Measurements from ENCODE around the gene SLC45A2.

The SLC45A2 gene

DNA sequence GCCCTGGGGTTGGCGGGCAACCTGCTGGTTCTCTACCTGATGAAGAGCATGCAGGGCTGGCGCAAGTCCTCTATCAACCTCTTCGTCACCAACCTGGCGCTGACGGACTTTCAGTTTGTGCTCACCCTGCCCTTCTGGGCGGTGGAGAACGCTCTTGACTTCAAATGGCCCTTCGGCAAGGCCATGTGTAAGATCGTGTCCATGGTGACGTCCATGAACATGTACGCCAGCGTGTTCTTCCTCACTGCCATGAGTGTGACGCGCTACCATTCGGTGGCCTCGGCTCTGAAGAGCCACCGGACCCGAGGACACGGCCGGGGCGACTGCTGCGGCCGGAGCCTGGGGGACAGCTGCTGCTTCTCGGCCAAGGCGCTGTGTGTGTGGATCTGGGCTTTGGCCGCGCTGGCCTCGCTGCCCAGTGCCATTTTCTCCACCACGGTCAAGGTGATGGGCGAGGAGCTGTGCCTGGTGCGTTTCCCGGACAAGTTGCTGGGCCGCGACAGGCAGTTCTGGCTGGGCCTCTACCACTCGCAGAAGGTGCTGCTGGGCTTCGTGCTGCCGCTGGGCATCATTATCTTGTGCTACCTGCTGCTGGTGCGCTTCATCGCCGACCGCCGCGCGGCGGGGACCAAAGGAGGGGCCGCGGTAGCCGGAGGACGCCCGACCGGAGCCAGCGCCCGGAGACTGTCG lies 47.3 kb downstream of the SLC45A2 start:
- H3K4me3 ChIP-seq (ENCODE audit: low read depth, low read length) = peak overlapping the region; percentile 64
- TF ChIP-seq, protein P1, sequence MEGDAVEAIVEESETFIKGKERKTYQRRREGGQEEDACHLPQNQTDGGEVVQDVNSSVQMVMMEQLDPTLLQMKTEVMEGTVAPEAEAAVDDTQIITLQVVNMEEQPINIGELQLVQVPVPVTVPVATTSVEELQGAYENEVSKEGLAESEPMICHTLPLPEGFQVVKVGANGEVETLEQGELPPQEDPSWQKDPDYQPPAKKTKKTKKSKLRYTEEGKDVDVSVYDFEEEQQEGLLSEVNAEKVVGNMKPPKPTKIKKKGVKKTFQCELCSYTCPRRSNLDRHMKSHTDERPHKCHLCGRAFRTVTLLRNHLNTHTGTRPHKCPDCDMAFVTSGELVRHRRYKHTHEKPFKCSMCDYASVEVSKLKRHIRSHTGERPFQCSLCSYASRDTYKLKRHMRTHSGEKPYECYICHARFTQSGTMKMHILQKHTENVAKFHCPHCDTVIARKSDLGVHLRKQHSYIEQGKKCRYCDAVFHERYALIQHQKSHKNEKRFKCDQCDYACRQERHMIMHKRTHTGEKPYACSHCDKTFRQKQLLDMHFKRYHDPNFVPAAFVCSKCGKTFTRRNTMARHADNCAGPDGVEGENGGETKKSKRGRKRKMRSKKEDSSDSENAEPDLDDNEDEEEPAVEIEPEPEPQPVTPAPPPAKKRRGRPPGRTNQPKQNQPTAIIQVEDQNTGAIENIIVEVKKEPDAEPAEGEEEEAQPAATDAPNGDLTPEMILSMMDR (conservative IDR thresholded peaks at IDR 0.05; ENCODE audit: low read depth, low read length) = no peak
- DNase-seq (ENCODE audit: low read depth) = no peak

DNA sequence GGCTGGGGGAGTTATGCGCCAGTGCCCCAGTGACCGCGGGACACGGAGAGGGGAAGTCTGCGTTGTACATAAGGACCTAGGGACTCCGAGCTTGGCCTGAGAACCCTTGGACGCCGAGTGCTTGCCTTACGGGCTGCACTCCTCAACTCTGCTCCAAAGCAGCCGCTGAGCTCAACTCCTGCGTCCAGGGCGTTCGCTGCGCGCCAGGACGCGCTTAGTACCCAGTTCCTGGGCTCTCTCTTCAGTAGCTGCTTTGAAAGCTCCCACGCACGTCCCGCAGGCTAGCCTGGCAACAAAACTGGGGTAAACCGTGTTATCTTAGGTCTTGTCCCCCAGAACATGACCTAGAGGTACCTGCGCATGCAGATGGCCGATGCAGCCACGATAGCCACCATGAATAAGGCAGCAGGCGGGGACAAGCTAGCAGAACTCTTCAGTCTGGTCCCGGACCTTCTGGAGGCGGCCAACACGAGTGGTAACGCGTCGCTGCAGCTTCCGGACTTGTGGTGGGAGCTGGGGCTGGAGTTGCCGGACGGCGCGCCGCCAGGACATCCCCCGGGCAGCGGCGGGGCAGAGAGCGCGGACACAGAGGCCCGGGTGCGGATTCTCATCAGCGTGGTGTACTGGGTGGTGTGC lies 48.0 kb downstream of the SLC45A2 start, which contains the start of gene RXFP3:
Gene RXFP3, plus strand, starts transcription at position 6 of the 636 bp plus-strand sequence. Its CDS starts 355 bp downstream, at position 361.
- peak within 1 kb of the TSS; percentile 64 for H3K4me3 ChIP-seq (ENCODE audit: low read depth, low read length)
- TF ChIP-seq, protein P1 (conservative IDR thresholded peaks at IDR 0.05; ENCODE audit: low read depth, low read length) = no peak
- peak; percentile 65 for DNase-seq (ENCODE audit: low read depth)

DNA sequence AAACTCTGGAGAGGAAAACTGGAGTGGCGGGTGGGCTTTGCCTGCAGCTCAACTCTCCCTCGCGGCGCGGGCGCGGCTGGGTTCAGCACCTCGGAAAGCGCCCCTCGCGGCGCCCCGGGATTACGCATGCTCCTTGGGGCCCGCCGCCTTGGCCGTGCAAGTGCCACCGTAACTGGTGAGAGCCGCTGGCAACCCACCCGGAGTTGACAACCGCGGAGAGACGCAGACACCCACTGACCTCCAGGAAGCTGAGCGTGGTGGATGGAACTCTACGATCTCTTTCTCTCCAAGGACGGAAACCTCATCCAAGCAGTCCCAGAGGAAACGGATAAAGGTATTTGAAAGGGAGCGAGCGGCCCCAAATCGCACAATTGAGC lies 48.5 kb downstream of the SLC45A2 start:
- peak; percentile 72 for DNase-seq (ENCODE audit: low read depth)

DNA sequence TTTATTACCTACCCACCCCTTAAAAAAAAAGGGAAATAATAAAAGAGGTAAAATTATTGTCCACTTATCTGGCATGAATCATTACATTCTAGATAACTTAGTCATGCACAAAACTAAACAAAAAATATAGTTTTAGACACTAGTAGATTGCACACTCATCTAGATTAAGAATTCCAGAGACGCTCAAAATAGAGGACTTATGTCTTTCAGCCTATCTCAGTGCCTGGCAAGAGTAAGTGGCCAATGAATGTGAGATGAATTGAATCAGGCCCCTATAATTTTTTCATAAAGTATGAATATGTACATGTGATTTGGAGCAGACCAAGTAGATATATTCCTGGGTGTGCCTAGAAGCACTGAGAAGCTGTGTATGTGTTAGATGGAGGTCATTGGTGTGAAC lies 50.3 kb downstream of the SLC45A2 start:
- TF ChIP-seq, protein P1 (conservative IDR thresholded peaks at IDR 0.05; ENCODE audit: low read depth, low read length) = no peak
- peak; percentile 54 for DNase-seq (ENCODE audit: low read depth)
- no peak overlapping the region for H3K4me3 ChIP-seq (ENCODE audit: low read depth, low read length)

More for the DNA sequence above, 48.5 kb downstream of the SLC45A2 start:
- peak overlapping the region; percentile 64 for H3K4me3 ChIP-seq (ENCODE audit: low read depth, low read length)
- TF ChIP-seq, protein P1 (conservative IDR thresholded peaks at IDR 0.05; ENCODE audit: low read depth, low read length) = no peak

DNA sequence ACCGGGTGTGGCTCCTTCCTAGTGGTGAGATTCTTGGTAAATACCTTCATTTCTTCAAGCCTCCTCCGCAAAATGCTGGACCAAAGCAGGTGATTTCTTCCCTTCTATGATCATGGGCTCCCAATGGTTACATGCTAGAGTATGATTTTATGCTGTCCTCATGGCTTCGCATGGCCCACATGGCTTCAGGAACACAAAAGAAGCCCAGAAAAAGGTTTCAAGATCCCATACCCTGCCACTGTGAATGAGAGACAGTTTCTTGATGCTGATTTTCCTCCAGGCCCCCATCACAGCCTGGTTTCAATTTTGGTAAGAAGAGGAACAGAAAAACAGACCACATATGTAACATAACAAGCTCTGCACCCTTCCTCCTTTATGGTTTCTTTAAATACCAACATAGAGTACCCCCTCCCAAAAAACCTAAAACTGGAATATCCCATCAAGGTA lies 50.7 kb downstream of the SLC45A2 start:
- TF ChIP-seq, protein P1 (conservative IDR thresholded peaks at IDR 0.05; ENCODE audit: low read depth, low read length) = no peak
- no peak for DNase-seq (ENCODE audit: low read depth)
- no peak overlapping the region for H3K4me3 ChIP-seq (ENCODE audit: low read depth, low read length)

DNA sequence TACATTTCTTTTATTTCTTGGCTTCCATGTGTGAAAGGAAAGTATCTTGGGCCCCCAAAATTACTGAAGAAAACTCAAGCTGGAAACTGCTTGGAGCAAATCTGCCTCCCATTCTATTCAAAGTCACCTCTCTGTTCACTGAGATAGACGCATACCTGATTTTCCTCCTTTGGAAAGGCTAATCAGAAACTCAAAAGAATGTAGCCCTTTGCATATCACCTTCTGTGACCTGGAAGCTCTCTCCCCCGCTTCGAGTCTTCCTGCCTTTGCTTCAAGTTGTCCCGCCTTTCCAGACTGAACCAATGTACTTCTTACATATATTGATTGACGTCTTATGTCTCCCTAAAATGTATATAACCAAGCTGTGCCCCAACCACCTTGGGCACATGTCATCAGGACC lies 53.4 kb downstream of the SLC45A2 start:
- no peak overlapping the region for H3K4me3 ChIP-seq (ENCODE audit: low read depth, low read length)
- TF ChIP-seq, protein P1 (conservative IDR thresholded peaks at IDR 0.05; ENCODE audit: low read depth, low read length) = no peak
- DNase-seq (ENCODE audit: low read depth) = no peak
